ENCODE measurements around the gene TMEM11. TPM values are rescaled to one million over a fixed set of nuclear protein-coding genes. Genes with fewer than 3 reads are reported as not detected.
"Not testable (repeated sequence)": the region's sequence is repeated elsewhere in the genome, so short reads cannot be mapped to it uniquely, and the experiment has no call there.

TMEM11 gene
- total RNA-seq, 1 donor from 2014 or later = 21.1 TPM

GRCh38 chr17:21242026-21242697, 28.2 kb upstream of the TMEM11 start:
- peak; percentile 36 for ATAC-seq

- ATAC-seq = no peak
Observed at GRCh38 chr17:21241564-21241963, 27.6 kb upstream of the TMEM11 start.

DNA sequence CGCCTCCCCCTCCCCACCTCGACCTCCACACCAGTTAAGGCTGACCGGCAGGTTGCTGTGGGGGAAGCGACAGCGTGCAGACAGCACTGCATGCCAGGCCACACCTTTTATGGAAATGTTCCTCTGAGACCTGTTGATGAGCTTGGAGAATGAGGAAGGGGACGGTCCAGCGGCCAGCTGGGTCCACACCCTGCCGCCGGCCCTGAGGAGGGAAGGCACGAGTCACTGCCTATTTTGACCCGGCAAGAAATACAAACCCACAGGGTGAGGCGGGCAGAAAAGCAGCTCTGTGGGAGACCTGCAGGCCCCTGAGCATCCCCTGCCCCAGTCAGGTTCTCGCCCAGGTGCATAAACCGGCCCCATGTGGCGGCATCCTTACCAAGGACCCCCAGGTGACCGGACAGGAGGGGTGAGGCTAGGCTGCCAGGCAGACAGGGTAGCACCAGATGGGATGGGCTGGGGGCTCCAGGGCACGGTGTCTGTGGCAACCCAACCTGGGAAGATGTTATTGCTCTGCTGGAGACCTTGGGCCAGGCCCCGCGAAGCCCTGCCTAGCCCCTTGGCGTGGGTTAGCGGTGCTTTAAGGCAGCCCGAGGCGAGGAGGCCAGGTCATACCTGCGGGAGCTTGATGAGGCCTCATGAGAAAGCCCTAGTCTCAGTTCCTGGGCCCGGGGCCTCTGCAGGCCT, 26.6 kb upstream of the TMEM11 start:
- ATAC-seq = no peak

DNA sequence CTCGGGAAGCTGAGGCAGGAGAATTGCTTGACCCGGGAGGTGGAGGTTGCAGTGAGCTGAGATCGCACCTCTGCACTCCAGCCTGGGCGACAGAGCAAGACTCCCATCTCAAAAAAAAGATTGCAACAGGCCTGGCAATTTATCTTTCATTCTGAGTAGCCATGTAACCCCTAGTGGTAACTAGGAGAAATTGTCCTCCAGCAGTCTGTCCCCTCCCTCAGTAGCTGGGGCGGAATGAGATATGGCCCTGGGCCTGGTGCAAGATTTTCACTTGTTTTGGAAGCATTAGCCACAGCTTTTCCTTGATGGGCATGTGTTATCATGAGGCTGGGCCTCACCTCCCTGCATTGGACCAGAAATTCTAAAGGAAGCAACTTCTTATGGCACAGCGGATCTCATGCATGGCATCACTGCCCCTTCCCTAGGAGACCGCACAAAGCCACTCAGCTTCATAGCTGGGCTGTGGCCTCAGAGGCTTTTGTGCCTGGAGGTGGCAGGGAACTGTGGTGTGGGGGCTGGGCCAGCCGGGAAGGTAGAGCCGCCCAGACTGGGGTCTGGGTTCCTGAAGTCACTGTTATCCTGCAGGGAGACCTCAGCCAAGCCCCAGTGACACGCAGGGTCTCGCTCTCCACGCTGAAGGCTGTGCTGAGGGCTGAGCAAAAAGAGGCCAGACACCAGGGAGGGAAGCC, 25.9 kb upstream of the TMEM11 start:
- no peak for ATAC-seq

GRCh38 chr17:21235921-21236320, 22.0 kb upstream of the TMEM11 start:
- no peak for ATAC-seq

DNA sequence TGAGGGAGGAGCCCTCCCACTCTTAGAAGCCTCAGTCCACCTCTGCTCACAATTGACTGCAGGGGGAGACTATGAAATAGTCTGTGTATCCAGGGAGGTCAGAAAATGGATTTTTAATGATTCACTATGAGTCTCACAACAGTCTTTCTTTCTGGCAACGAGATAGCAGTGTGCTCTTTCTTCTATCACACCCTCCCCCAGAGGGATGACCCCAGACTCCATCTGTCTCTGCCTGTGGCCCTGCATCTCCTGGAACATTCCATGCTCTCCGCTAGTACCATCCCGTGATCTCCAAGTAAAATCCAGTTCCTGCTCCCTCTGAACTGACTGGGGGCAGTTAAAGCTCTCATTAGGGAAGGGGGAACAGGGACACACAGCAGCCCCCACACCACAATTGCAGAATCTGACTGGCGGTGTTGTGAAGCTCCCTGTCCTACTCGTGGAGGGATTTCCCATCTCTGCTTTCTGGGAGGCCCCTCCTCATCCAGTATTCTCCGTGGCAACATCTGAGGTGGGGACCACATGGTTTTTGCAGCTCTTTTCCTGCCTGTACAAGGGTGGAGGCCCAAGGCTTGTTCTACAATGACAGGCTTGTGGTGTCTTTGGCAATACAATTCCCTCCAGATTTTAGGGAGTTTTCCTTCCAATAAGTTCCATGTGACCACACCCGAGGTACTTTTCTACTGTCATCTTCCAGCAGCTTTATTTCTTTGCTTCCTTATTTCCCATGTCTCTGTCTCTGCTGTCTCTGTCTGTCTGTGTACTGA, 19.8 kb upstream of the TMEM11 start:
- ATAC-seq = no peak

- no peak for ATAC-seq
Observed at GRCh38 chr17:21232033-21232749, 18.2 kb upstream of the TMEM11 start.

DNA sequence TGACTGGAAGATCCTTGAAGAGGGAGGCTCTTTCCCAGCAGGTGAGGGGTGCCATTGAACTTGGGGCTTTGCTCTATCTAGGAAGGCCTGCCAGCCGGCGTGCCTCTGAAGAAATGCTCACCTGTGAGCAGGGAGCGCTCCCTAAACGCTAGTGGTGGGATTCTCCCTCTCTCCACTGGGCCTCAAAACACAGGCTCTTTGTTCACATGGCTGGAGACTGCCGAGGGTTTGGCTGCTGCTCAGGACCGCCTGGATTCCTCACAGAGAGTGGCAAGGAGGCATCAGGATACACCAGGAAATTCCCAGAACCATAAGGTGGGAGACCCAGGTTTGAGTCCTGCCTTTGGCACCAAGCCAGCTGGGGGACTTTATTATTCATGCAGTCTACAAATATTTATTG, 17.6 kb upstream of the TMEM11 start:
- no peak for ATAC-seq

GRCh38 chr17:21228845-21229244, 14.9 kb upstream of the TMEM11 start:
- no peak for ATAC-seq

- ATAC-seq = peak; percentile 64
Observed at GRCh38 chr17:21228111-21228510, 14.2 kb upstream of the TMEM11 start.

DNA sequence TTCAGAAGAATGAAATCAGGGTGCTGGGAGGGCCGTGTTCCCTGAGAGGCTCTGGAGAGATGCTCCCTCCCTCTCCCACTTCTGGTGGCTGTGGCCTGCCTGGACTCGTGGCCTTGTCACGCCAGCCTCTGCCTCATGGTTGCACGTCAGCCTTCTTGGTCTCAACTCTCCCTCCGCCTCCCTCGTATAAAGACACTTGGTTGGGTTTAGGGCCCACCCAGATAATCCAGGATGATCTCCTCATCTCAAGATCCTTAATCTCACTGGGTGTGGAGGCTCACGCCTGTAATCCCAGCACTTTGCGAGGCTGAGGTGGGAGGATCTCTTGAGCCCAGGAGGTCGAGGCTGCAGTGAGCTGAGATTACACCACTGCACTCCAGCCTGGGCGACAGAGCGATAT, 13.3 kb upstream of the TMEM11 start:
- not testable (repeated sequence) for ATAC-seq

DNA sequence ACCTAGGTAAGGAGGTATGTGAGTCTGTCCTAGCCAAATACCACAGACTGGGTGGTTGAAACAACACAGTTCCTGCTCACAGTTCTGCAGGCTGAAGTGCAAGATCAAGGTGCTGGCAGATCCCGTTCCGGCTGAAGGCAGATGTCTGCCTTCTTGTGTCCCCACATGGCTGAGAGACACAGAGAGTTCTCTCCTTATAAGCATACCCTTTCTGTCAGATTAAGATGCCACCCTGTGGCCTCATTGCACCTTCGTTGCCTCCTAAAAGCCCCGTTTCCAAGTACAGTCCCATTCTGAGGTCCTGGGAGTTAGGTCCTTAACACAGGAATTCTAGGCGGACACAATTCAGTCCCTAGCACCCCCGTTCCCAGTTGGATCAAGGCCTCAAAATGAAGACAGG, 9.1 kb upstream of the TMEM11 start:
- no peak for ATAC-seq

GRCh38 chr17:21218831-21219380, 4.9 kb upstream of the TMEM11 start:
- ATAC-seq = no peak

DNA sequence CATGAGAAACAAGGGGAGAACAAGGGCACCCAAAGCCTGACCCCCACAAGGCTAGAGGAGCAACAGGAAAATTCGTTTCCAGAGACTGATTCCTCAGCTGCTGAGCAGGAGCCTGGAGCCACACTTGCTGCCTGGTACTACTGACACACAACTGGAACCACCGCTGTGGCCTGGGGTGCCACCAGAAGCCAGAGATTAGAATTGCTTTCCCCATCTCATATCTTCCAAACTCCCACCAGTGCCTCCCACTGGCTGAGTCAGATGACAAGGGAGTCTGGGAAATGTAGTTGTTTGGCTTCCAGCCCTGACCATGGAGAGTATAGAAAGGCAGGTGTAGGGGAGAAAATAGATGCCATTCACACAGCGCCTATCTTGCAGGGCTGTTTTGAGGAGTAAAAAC, 4.1 kb upstream of the TMEM11 start:
- ATAC-seq = no peak

DNA sequence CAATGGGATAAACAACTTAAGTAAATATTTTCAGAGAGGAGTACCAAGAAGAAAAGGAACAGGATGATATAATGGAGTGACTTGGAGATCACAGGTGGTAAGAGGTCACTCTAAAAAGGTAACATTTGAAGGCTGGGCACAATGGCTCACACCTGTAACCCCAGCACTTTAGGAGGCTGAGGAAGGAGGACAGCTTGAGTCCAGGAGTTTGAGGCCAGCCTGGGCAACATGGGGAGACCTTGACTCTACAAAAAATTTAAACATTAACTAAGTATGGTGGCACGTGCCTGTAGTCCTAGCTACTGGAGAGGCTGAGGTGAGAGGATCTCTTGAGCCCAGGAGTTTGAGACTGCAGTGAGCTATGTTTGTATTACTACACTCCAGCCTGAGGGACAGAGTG, 3.4 kb upstream of the TMEM11 start:
- ATAC-seq = no peak

GRCh38 chr17:21215935-21216334, 2.0 kb upstream of the TMEM11 start:
- peak; percentile 3 for ATAC-seq

GRCh38 chr17:21214777-21215541, 998 bp upstream of the TMEM11 start:
- ATAC-seq = peak; percentile 1

- ATAC-seq = peak; percentile 60
Observed at GRCh38 chr17:21213638-21214014, 335 bp downstream of the TMEM11 start.

DNA sequence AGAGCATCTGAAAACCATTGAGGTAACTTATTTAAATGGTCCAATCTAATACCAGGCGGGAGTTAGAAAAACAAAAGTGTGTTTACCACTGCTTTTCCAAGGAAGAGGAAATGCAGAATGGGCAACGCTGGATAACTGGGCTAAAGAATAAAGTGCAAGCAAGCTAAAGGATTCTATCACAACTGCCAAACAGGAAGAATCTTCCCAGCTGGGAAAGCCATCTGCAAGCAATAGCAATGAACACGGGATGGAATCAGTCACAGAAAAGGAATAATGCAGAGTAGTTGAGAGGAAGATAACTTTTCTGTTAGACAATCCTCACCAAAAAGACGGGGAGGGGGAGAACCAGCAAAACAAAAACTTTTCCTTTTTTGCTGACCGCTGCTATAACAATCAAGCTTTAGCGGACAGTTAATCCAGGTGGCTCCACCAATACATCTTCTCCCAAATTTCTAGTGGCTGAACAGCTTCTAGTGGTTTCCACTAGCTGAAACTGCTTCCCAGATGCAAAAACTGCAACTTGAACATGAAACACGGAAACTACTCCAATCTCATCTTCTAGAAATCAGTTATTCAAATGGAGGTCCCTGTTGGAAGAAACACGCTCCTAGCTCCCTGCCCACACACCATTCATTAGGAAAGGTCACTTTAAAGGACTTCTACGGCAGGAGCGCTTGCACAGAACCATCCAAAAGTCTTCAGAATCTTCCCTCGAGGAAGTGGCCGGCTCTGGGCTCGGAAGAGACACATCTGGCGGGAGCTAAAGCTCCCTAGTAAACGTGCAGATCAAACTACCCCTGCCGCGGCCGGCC, 929 bp downstream of the TMEM11 start:
- no peak for ATAC-seq

DNA sequence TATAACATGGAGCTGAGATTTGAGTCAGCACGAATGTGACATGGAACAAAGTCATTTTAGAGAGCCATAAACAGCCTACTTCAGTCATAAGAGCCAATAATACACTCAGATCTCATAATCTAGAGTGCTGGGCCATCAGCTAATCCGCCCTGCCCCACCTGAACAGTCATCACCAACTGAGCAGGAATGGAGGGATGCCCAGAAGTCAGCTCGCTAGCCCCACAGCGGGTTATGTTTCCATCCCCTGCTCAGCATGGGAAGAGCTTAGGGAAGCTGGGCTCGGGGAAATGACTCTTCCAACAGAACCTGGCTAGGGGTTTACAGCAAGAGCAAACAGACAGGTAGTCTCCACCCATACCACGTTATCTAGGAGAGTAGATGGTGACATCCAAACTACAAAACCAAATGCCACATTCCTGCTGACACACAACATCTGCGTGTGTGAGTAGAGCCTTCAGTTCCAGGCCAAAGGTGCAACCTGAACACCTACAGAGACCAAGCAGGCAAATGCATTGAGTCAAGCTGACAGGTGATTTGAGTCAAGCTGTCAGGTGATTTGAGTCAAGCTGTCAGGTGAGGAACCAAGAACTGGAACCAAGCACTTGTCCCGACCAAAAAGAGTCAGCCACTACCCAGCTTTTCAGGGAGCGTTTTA, 2.0 kb downstream of the TMEM11 start:
- ATAC-seq = peak; percentile 12

All from esophagus mucosa (tissue), 1 donor.